ENCODE results near the gene GON7.

Gene GON7

GRCh38 chr14:93153121-93153520 is 53.7 kb downstream of the GON7 start:
- Mint-ChIP-seq H3K36me3 (ENCODE audit: low read depth) (no peaks in the 10 kb centered on the region), H3K27me3 (no peaks in the 10 kb centered on the region)

More at GRCh38 chr14:93153121-93153520, 53.7 kb downstream of the GON7 start:
- H3K4me1 Mint-ChIP-seq (ENCODE audit: low read depth), result peaks cover 4% of the 10 kb centered on the region
- no peak overlapping the region for H3K4me3 Mint-ChIP-seq
- H3K9me3 Mint-ChIP-seq, result no peaks in the 10 kb centered on the region
- no peak overlapping the region for H3K27ac Mint-ChIP-seq

All from stimulated activated naive CD8-positive, alpha-beta T cell treated with anti-CD3 and anti-CD28 coated beads, Interleukin-15, Interleukin-2, amounts not matched to agents 100 ng/mL and 50 ng/mL, for 24 hours (primary cell).